OCI-LY7 (cell line): Measurements from ENCODE around the gene OGT. TPM values are rescaled to one million over a fixed set of nuclear protein-coding genes. Genes with fewer than 3 reads are reported as not detected.

Experiments used
- BruUV-seq: library from RNA; stranded (reverse); fragments of 400-500 nt; replicated peaks from 2 replicates; lab custom pipeline; 2021; lab: Mats Ljungman, UMichigan
- CTCF ChIA-PET: fragments of 300-600 bp; sonication (Branson Sonifier 250); formaldehyde crosslinking; loops from one replicate; lab custom pipeline; 2022; ENCODE audit warnings: antibody characterized with exemption; ENCODE audit not compliant: unreplicated experiment; lab: Charles Lee
- POLR2A ChIA-PET: fragments of 300-600 bp; sonication (Branson Sonifier 250); formaldehyde crosslinking; loops from one replicate; lab custom pipeline; 2022; ENCODE audit warnings: antibody characterized with exemption; lab: Charles Lee
- DNase-seq: peaks from one replicate; pipeline ENCODE4 v3.0.0-alpha.2; 2015; ENCODE audit warnings: low spot score
- H2AFZ ChIP-seq: fragments of 200-600 bp; sonication (generic), shearing (Covaris generic); 2 replicates; pipeline ENCODE4 v1.6.1; 2014; ENCODE audit warnings: mild to moderate bottlenecking, antibody characterized with exemption, low read length, moderate library complexity
- H3K27ac ChIP-seq: fragments of 200-600 bp; sonication (generic); 2 replicates; pipeline ENCODE4 v1.5.1; 2014; ENCODE audit warnings: mixed run types, low read depth, mild to moderate bottlenecking, moderate library complexity, low read length, inconsistent platforms; ENCODE audit not compliant: poor library complexity, severe bottlenecking
- H3K36me3 ChIP-seq: fragments of 200-600 bp; sonication (generic); 2 replicates; pipeline ENCODE4 v1.6.1; 2014; ENCODE audit warnings: mild to moderate bottlenecking, antibody characterized with exemption, low read length, moderate library complexity, mixed read lengths; ENCODE audit not compliant: insufficient read depth
- H3K4me1 ChIP-seq: fragments of 200-600 bp; sonication (generic); 2 replicates; pipeline ENCODE4 v1.5.1; 2014; ENCODE audit warnings: mild to moderate bottlenecking, low read length; ENCODE audit not compliant: insufficient read depth, poor library complexity, severe bottlenecking
- H3K4me2 ChIP-seq: fragments of 200-600 bp; sonication (generic); 2 replicates; pipeline ENCODE4 v1.6.1; 2014; ENCODE audit warnings: mild to moderate bottlenecking, low read length
- H3K4me3 ChIP-seq: fragments of 200-600 bp; sonication (generic); 2 replicates; pipeline ENCODE4 v1.5.1; 2014; ENCODE audit warnings: mild to moderate bottlenecking, low read depth, low read length; ENCODE audit not compliant: poor library complexity, severe bottlenecking
- H3K79me2 ChIP-seq: fragments of 200-600 bp; sonication (generic); 2 replicates; pipeline ENCODE4 v1.6.1; 2016; ENCODE audit warnings: low read depth, mild to moderate bottlenecking, low read length, moderate library complexity, mixed read lengths; ENCODE audit not compliant: insufficient read depth
- H3K9me2 ChIP-seq: fragments of 200-600 bp; sonication (generic); 2 replicates; pipeline ENCODE4 v1.6.1; 2016; ENCODE audit warnings: mild to moderate bottlenecking, low read length, mixed read lengths; ENCODE audit not compliant: insufficient read depth
- H3K9me3 ChIP-seq: fragments of 200-600 bp; sonication (generic); 2 replicates; pipeline ENCODE4 v1.6.1; 2014; ENCODE audit warnings: mild to moderate bottlenecking, mixed run types, low read length, mixed read lengths
- H4K20me1 ChIP-seq: fragments of 200-600 bp; sonication (generic); 2 replicates; pipeline ENCODE4 v1.6.1; 2014; ENCODE audit warnings: mild to moderate bottlenecking, antibody characterized with exemption, low read length, moderate library complexity, mixed read lengths; ENCODE audit not compliant: insufficient read depth
- EZH2phosphoT487 ChIP-seq: fragments of 200-600 bp; sonication (generic); IDR thresholded peaks from 2 replicates; pipeline ENCODE4 v1.6.1; 2018; ENCODE audit warnings: low read depth, borderline replicate concordance, mild to moderate bottlenecking, mixed run types, antibody characterized with exemption, low read length, moderate library complexity, mixed read lengths
- intact Hi-C: fragments of 100-400 bp; cut with micrococcal nuclease; formaldehyde crosslinking; loops from one replicate; pipeline ENCODE4 v1.10.0; 2022; ENCODE audit not compliant: unreplicated experiment
- total RNA-seq, 2 experiments: library from RNA; depleted of rRNA in 1 of 2; stranded (reverse); fragments of >200 nt in 1 of 2; shearing (Covaris generic) in 1 of 2; gene quantifications; 2 replicates each; pipeline ENCODE4 v1.2.3, GENCODE V29; 2014 to 2022
- TF ChIP-seq, protein P1 (sequence below): fragments of 200-600 bp; sonication (generic); conservative IDR thresholded peaks from 2 replicates; pipeline ENCODE4 v1.5.1; 2014; ENCODE audit warnings: mild to moderate bottlenecking, antibody characterized with exemption, low read length, moderate library complexity, mixed read lengths

The OGT gene
- total RNA-seq, 2 experiments from 2014 or later = 185 to 291 TPM

DNA sequence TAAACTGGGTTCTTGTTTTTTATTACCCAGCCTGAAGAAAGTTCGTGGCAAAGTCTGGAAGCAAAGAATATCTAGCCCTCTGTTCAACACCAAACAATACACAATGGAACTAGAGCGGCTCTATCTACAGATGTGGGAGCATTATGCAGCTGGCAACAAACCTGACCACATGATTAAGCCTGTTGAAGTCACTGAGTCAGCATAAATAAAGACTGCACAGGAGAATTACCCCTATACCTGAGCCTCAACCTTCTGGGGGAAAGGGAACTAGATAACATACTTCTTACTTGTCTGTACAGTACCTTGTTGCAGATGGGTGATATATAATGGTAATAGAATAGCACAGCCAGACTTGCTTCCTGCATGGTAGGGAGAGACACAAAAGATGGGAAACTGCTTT is 40.7 kb downstream of the OGT start:
- ChIA-PET CTCF (no interaction called here), POLR2A (interaction anchor here (1.1 kb wide), 1 partner anchor 22 kb away, joined by 3 read pairs; no protein-coding TSS in a partner anchor)
- Histone ChIP-seq H3K79me2 (no peaks in the 10 kb centered on the region), H2AFZ (no peak overlapping the region), H3K27ac (no peak overlapping the region), H3K9me2 (no peaks in the 10 kb centered on the region), H3K36me3 (peaks cover 79% of the 10 kb centered on the region), H3K4me1 (no peaks in the 10 kb centered on the region), H4K20me1 (no peaks in the 10 kb centered on the region), H3K4me2 (no peak overlapping the region), H3K9me3 (no peaks in the 10 kb centered on the region), H3K4me3 (no peak overlapping the region)
- no peak for TF ChIP-seq EZH2phosphoT487
- TF ChIP-seq, protein P1, sequence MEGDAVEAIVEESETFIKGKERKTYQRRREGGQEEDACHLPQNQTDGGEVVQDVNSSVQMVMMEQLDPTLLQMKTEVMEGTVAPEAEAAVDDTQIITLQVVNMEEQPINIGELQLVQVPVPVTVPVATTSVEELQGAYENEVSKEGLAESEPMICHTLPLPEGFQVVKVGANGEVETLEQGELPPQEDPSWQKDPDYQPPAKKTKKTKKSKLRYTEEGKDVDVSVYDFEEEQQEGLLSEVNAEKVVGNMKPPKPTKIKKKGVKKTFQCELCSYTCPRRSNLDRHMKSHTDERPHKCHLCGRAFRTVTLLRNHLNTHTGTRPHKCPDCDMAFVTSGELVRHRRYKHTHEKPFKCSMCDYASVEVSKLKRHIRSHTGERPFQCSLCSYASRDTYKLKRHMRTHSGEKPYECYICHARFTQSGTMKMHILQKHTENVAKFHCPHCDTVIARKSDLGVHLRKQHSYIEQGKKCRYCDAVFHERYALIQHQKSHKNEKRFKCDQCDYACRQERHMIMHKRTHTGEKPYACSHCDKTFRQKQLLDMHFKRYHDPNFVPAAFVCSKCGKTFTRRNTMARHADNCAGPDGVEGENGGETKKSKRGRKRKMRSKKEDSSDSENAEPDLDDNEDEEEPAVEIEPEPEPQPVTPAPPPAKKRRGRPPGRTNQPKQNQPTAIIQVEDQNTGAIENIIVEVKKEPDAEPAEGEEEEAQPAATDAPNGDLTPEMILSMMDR = no peak
- DNase-seq = no peak
- no TSS peak for BruUV-seq
- intact Hi-C loops = no loop called here

DNA sequence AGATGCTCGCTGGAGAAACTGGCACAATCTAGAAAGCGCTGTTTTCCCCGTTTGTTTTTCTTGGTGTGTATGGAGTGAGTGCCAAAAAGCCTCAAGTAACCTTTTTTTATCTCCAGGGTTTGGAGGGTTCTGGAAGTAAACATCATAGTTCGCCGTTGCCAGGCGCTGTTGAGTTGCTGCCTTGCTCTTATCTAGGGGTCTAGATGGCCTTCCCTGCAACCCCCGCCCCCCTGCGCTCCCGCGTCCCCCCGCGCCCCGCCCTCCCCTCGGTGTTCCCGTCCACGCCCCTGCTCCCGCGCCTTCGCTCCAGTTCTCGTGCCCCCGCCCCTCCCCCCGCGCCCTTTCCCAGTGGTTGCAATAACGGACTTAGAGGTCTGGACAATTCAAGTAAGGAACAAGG is 44.8 kb downstream of the OGT start:
- ChIA-PET POLR2A (no interaction called here), CTCF (no interaction called here)
- no peak for TF ChIP-seq EZH2phosphoT487
- TF ChIP-seq, protein P1 = no peak
- Histone ChIP-seq H2AFZ (no peak overlapping the region), H3K36me3 (peaks cover 50% of the 10 kb centered on the region), H3K27ac (no peak overlapping the region), H3K4me3 (no peak overlapping the region), H3K9me3 (no peaks in the 10 kb centered on the region), H3K4me2 (no peak overlapping the region), H3K9me2 (no peaks in the 10 kb centered on the region), H4K20me1 (no peaks in the 10 kb centered on the region), H3K79me2 (no peaks in the 10 kb centered on the region), H3K4me1 (no peaks in the 10 kb centered on the region)
- DNase-seq = no peak
- BruUV-seq = no TSS peak
- intact Hi-C loops = no loop called here

DNA sequence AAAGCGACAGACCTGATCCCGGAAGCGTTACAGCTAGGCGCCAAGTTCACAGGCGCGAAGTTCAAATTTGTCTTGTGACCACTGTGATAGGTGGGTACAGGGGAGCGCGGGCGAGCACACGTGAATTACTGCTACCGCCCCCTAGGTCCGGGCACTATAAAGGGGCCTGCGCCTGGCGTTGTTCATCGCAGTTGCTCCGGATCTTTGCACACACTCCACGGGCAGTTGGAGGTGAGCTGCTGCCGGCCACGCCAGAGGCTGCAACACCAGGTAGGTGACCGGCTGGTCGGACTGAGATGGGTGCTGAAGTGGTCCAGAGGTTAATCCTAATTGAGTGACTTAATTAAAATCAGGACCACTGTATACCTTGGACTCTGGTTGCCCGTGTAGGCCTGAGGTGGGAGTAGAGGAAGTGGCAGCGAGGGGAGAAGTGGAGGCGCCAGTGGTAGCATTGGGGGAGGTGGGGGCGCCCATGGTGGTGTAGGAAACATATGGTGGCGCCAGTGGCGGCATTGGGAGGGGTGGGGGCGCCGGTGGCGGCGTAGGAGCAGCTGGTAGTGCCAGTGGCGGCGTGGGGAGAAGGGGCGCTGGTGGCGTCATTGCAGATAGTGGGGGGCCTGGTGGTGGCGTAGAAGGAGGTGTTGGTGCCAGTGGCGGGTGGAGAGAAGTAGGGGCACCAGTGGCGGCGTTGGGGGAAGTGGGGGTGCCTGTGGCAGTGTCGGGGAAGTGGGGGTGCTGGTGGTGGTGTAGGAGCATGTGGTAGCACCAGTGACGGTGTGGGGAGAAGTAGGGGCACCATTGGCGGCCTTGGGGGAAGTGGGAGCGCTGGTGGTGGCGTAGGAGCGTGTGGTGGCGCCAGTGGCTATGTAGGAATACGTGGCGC is 45.6 kb downstream of the OGT start, which contains the start of gene GCNA:
GCNA (plus strand) TSS at position 185 of the 883 bp plus-strand sequence. CDS start 2,385 bp downstream, outside the sequence.
- no peaks in the 10 kb centered on the region for H3K4me1 ChIP-seq
- DNase-seq = no peak
- no peak within 1 kb of the TSS for H3K27ac ChIP-seq
- no peaks in the 10 kb centered on the region for H3K79me2 ChIP-seq
- H3K4me2 ChIP-seq = no peak within 1 kb of the TSS
- no peak for TF ChIP-seq EZH2phosphoT487
- H3K9me3 ChIP-seq = no peaks in the 10 kb centered on the region
- no peak within 1 kb of the TSS for H3K4me3 ChIP-seq
- ChIA-PET CTCF (no interaction called here), POLR2A (no interaction called here)
- H3K36me3 ChIP-seq = peaks cover 42% of the 10 kb centered on the region
- H3K9me2 ChIP-seq = no peaks in the 10 kb centered on the region
- H2AFZ ChIP-seq = no peak within 1 kb of the TSS
- no peaks in the 10 kb centered on the region for H4K20me1 ChIP-seq
- intact Hi-C loops = no loop called here
- BruUV-seq = no TSS peak
